ENCODE results near the gene SCARF1. TPM values are rescaled to one million over a fixed set of nuclear protein-coding genes. Genes with fewer than 3 reads are reported as not detected.

Gene SCARF1
- total and polyA plus RNA-seq, 9 donors, result 7.0 to 11.8 (median 8.2) TPM

- peak; percentile 63 for DNase-seq
- no peak overlapping the region for H3K27ac ChIP-seq (ENCODE audit: low read length)
- no peaks in the 10 kb centered on the region for H3K27me3 ChIP-seq (ENCODE audit: control insufficient read depth, insufficient read depth, low read length)
- H3K4me1 ChIP-seq (ENCODE audit: control insufficient read depth, insufficient read depth, low read length), result peaks cover 34% of the 10 kb centered on the region
- no peaks in the 10 kb centered on the region for H3K9me3 ChIP-seq (replicated peaks; ENCODE audit: control insufficient read depth, low read depth, low read length)
- 53% methylated on average over 23 of the region's 33 CpGs for WGBS (ENCODE audit: insufficient coverage)
- no peak overlapping the region for H3K4me3 ChIP-seq (ENCODE audit: low read length)
- no peaks in the 10 kb centered on the region for H3K36me3 ChIP-seq (ENCODE audit: control insufficient read depth, insufficient read depth, low read length)
These were observed 56.5 kb downstream of the SCARF1 start for GRCh38 chr17:1588821-1589585.

- Histone ChIP-seq H3K9me3 (replicated peaks; ENCODE audit: control insufficient read depth, low read depth, low read length) (no peaks in the 10 kb centered on the region), H3K36me3 (ENCODE audit: control insufficient read depth, insufficient read depth, low read length) (no peaks in the 10 kb centered on the region), H3K27ac (ENCODE audit: low read length) (no peak overlapping the region), H3K4me3 (ENCODE audit: low read length) (no peak overlapping the region), H3K4me1 (ENCODE audit: control insufficient read depth, insufficient read depth, low read length) (peaks cover 21% of the 10 kb centered on the region), H3K27me3 (ENCODE audit: control insufficient read depth, insufficient read depth, low read length) (no peaks in the 10 kb centered on the region)
- WGBS (ENCODE audit: insufficient coverage), result 96% methylated on average over 10 of the region's 14 CpGs
- DNase-seq, result no peak
These were observed 61.4 kb downstream of the SCARF1 start for GRCh38 chr17:1584167-1584566.

Other genes with a start within 250 kb of the SCARF1 start
- 258 TPM for gene YWHAE, start 245.5 kb downstream of the SCARF1 start, total RNA-seq
- 100 to 1,000 TPM; 637 to 826 (median 764) TPM for gene YWHAE, start 245.5 kb downstream of the SCARF1 start, polyA plus RNA-seq (ENCODE audit: insufficient read depth in 1 of 8, insufficient read length in 8 of 8, low replicate concordance in 1 of 8)
- gene CRK, start 189.5 kb downstream of the SCARF1 start, total RNA-seq, result 46.3 TPM
- gene CRK, start 189.5 kb downstream of the SCARF1 start, polyA plus RNA-seq (ENCODE audit: insufficient read depth in 1 of 8, insufficient read length in 8 of 8, low replicate concordance in 1 of 8), result 10 to 100 TPM; 34.0 to 56.1 (median 42.9) TPM
- gene MYO1C, start 153.0 kb downstream of the SCARF1 start, total RNA-seq, result 48.7 TPM
- 10 to 100 TPM; 75.8 to 90.2 (median 81.5) TPM for gene MYO1C, start 153.0 kb downstream of the SCARF1 start, polyA plus RNA-seq (ENCODE audit: insufficient read depth in 1 of 8, insufficient read length in 8 of 8, low replicate concordance in 1 of 8)
- 13.8 TPM for gene INPP5K, start 129.1 kb downstream of the SCARF1 start, total RNA-seq
- gene INPP5K, start 129.1 kb downstream of the SCARF1 start, polyA plus RNA-seq (ENCODE audit: insufficient read depth in 1 of 8, insufficient read length in 8 of 8, low replicate concordance in 1 of 8), result 10 to 100 TPM; 21.2 to 31.5 (median 25.2) TPM
- 9.1 TPM for gene PITPNA, start 82.9 kb downstream of the SCARF1 start, total RNA-seq
- 10 to 100 TPM; 22.8 to 36.7 (median 28.6) TPM for gene PITPNA, start 82.9 kb downstream of the SCARF1 start, polyA plus RNA-seq (ENCODE audit: insufficient read depth in 1 of 8, insufficient read length in 8 of 8, low replicate concordance in 1 of 8)
- 3.8 TPM for gene SLC43A2, start 16.9 kb downstream of the SCARF1 start, total RNA-seq
- gene SLC43A2, start 16.9 kb downstream of the SCARF1 start, polyA plus RNA-seq (ENCODE audit: insufficient read depth in 1 of 8, insufficient read length in 8 of 8, low replicate concordance in 1 of 8), result 1 to 10 TPM; 3.4 to 8.6 (median 3.9) TPM
- 5.7 TPM for gene RILP, start 4.1 kb upstream of the SCARF1 start, total RNA-seq
- gene RILP, start 4.1 kb upstream of the SCARF1 start, polyA plus RNA-seq (ENCODE audit: insufficient read depth in 1 of 8, insufficient read length in 8 of 8, low replicate concordance in 1 of 8), result 1 to 10 TPM; 4.0 to 5.2 (median 4.5) TPM
- gene PRPF8, start 39.1 kb upstream of the SCARF1 start, total RNA-seq, result 99.0 TPM
- gene PRPF8, start 39.1 kb upstream of the SCARF1 start, polyA plus RNA-seq (ENCODE audit: insufficient read depth in 1 of 8, insufficient read length in 8 of 8, low replicate concordance in 1 of 8), result 100 to 1,000 TPM; 175 to 237 (median 212) TPM
- 2.6 TPM for gene TLCD2, start 64.6 kb upstream of the SCARF1 start, total RNA-seq
- 1 to 10 TPM; 4.1 to 8.0 (median 5.2) TPM for gene TLCD2, start 64.6 kb upstream of the SCARF1 start, polyA plus RNA-seq (ENCODE audit: insufficient read depth in 1 of 8, insufficient read length in 8 of 8, low replicate concordance in 1 of 8)
- 12.3 TPM for gene WDR81, start 79.0 kb upstream of the SCARF1 start, total RNA-seq
- gene WDR81, start 79.0 kb upstream of the SCARF1 start, polyA plus RNA-seq (ENCODE audit: insufficient read depth in 1 of 8, insufficient read length in 8 of 8, low replicate concordance in 1 of 8), result 10 to 100 TPM in 7 of 8 donors, 1 to 10 TPM in 1; 9.6 to 20.6 (median 14.4) TPM
- gene SERPINF2, start 97.1 kb upstream of the SCARF1 start, total RNA-seq, result 0.58 TPM
- 1 to 10 TPM in 4 of 8 donors, under 1 TPM in 4; 0.41 to 4.0 (median 1.1) TPM for gene SERPINF2, start 97.1 kb upstream of the SCARF1 start, polyA plus RNA-seq (ENCODE audit: insufficient read depth in 1 of 8, insufficient read length in 8 of 8, low replicate concordance in 1 of 8)
- 338 TPM for gene SERPINF1, start 116.3 kb upstream of the SCARF1 start, total RNA-seq
- 100 to 1,000 TPM; 231 to 355 (median 273) TPM for gene SERPINF1, start 116.3 kb upstream of the SCARF1 start, polyA plus RNA-seq (ENCODE audit: insufficient read depth in 1 of 8, insufficient read length in 8 of 8, low replicate concordance in 1 of 8)
- 6.9 TPM for gene SMYD4, start 184.2 kb upstream of the SCARF1 start, total RNA-seq
- gene SMYD4, start 184.2 kb upstream of the SCARF1 start, polyA plus RNA-seq (ENCODE audit: insufficient read depth in 1 of 8, insufficient read length in 8 of 8, low replicate concordance in 1 of 8), result 1 to 10 TPM; 6.0 to 8.3 (median 6.8) TPM
- 14.9 TPM for gene RPA1, start 184.3 kb upstream of the SCARF1 start, total RNA-seq
- gene RPA1, start 184.3 kb upstream of the SCARF1 start, polyA plus RNA-seq (ENCODE audit: insufficient read depth in 1 of 8, insufficient read length in 8 of 8, low replicate concordance in 1 of 8), result 10 to 100 TPM; 38.2 to 71.9 (median 50.1) TPM